ENCODE results near the gene CFAP65.
A peak's percentile ranks its signal among the peaks of the same experiment; 100 is the strongest.

Gene CFAP65

DNA sequence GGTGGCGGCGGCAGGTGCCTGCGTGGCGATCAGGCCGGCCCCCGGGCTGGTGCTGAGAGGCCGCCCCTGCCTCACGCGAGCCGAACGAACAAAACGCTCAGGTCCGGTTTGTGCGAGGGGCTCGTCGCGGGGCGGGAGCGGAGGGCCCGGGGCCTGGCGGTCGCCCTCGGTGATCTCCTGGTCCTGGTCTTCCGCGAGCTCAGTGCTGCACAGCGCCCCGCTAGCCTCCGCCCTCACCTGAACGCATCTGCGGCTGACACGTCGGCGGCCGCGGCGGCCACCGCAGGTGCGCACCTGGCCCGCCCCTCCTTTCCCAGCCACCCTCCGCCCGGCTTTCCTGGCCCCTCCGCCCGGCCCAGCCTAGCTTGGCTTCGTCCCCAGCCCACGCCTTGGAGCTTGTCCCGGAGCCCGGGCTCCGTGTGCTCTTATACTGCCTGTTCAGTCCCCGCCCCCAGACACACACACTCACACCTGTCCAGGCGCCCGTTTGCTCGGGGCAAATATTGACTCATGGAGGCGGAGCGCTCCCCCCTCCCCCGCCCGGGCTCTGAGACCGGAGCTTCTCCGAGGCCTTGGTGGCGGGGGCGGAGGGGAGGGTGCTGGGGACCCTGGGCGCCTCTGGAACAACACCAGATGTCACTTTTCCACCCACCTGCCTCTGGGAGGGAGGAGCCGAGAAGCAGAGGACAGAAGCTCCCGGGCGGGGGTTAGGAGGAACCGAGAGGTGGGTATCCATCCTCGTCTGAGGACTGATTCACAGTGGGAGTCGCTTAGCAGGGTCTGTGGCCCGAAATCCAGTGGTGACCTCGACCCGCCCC lies 39.5 kb downstream of the CFAP65 start:
- TF ChIP-seq, protein P1, sequence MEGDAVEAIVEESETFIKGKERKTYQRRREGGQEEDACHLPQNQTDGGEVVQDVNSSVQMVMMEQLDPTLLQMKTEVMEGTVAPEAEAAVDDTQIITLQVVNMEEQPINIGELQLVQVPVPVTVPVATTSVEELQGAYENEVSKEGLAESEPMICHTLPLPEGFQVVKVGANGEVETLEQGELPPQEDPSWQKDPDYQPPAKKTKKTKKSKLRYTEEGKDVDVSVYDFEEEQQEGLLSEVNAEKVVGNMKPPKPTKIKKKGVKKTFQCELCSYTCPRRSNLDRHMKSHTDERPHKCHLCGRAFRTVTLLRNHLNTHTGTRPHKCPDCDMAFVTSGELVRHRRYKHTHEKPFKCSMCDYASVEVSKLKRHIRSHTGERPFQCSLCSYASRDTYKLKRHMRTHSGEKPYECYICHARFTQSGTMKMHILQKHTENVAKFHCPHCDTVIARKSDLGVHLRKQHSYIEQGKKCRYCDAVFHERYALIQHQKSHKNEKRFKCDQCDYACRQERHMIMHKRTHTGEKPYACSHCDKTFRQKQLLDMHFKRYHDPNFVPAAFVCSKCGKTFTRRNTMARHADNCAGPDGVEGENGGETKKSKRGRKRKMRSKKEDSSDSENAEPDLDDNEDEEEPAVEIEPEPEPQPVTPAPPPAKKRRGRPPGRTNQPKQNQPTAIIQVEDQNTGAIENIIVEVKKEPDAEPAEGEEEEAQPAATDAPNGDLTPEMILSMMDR (IDR thresholded peaks at IDR 0.05; ENCODE audit: insufficient read depth, low read depth, low read length, missing control alignments) = no peak
- peak overlapping the region; percentile 14 for H3K4me3 ChIP-seq (ENCODE audit: low read length)
- DNase-seq (ENCODE audit: low read depth) = peak; percentile 83

DNA sequence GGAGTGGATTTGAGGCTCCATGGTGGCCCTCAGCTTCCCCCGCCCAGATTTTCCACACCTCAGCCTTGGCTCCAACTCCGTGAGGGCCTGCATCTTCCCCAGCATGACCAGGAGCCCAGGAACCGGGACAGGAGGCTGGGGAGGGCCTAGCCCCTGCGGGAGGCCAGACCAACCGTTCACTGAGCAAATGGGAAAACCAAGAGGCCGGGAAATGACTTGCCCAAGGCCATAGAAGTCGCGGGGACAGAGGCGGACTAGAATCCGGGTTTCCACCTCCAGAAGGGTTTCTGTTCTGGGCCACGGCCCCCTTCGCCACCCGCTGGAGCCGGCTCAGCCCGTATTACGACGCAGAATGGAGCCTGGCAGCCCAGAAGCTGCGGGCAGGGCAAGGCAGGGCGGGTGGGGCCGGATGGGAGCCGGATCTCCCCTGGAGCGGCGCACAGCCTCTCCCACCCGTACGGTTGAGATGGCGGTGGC lies 40.2 kb downstream of the CFAP65 start:
- TF ChIP-seq, protein P1 (IDR thresholded peaks at IDR 0.05; ENCODE audit: insufficient read depth, low read depth, low read length, missing control alignments) = no peak
- DNase-seq (ENCODE audit: low read depth) = no peak
- no peak overlapping the region for H3K4me3 ChIP-seq (ENCODE audit: low read length)

DNA sequence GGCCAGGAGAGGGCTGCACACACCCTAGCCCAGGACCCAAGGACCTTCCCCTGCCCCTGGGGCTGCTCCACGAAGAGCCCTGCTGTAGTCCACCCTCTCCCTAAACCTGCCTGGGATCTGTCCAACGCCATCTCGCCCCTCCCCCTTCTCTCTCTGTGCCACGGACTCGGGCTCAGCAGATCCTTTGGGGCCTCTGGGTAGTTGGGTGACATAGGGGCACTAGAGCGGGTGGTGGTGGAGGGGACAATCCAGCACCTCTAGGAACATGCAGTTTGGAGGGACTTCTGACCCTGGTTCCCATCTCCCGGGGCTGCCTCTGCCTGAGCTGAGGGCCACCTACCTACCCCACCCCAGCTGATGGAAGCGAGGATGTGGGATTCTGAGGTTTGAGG lies 40.8 kb downstream of the CFAP65 start:
- TF ChIP-seq, protein P1 (IDR thresholded peaks at IDR 0.05; ENCODE audit: insufficient read depth, low read depth, low read length, missing control alignments) = no peak
- no peak for DNase-seq (ENCODE audit: low read depth)
- no peak overlapping the region for H3K4me3 ChIP-seq (ENCODE audit: low read length)

DNA sequence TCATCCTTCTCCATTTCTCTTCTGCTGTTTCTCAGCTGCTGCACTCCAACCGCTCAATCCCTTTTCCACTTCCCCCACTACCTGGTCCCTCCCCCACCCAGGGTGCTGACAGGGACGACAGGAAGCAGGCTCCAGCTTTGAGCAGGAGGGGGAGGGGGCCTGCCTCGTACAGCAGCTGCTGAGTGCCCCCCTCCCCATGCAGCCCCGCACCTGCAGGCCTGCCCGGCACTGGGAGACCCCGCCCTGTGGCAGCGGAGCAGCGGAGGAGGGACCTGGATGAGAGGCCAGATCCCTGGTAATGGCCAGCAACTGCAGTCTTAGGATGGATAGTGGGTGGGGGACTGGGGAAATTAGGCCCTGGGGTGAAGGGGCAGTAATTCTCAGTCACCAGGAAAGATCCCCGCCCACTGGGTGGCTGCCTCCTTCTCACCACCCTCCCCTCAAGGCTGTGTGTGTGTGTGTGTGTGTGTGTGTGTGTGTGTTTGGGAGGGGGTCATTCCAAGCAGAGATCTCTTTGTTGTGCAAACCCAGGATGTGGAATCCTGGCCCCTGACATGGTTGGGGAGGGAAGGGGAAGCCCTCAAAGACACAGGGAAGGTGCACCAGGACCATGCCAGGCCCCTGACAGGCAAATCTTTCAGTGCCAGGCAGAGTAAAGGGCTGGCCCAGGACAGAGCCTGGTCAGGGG lies 41.3 kb downstream of the CFAP65 start:
- TF ChIP-seq, protein P1 (IDR thresholded peaks at IDR 0.05; ENCODE audit: insufficient read depth, low read depth, low read length, missing control alignments) = no peak
- H3K4me3 ChIP-seq (ENCODE audit: low read length) = no peak overlapping the region
- DNase-seq (ENCODE audit: low read depth) = no peak

DNA sequence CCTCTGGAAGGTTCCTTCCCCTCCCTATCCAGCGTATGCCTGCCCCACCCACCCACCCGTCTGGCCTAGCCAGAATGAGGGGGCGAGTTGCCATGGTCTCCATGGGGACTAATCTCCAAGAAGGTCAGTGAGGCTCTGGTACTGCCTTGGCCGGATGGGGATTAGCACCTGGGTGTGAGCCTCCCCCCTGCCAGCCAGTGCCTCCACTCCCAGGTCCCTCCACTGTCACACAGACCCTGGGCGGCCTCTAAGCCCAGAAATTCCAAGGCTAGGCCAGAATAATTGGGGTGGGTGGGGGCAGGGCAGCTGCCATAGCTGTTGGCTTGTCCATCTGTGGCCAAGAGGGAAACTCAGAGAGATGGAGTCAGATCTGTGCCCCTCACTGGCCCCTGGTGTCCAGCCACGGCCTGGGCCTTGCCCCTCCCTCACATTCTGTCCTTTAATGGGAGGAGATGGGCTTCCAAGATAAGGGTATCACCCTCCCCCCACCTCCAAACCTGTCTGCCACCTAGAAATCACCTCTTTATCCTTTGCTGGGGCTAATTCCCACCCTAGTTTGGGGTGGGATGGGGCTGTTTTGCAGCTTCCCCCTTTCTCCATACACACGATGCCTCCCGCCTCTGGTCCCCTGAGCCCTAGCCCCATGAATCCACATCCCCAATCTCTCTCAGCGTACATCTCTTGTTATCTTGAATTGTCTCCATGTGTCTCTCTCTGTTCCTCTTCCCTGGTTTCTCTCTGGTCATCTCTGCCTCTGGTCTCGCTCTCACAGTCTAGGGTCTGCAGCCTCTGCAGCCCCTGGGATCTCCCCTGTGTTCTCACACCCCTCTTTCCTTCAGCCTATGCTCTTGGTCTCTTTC lies 42.1 kb downstream of the CFAP65 start:
- DNase-seq (ENCODE audit: low read depth) = no peak
- no peak overlapping the region for H3K4me3 ChIP-seq (ENCODE audit: low read length)
- TF ChIP-seq, protein P1 (IDR thresholded peaks at IDR 0.05; ENCODE audit: insufficient read depth, low read depth, low read length, missing control alignments) = no peak

DNA sequence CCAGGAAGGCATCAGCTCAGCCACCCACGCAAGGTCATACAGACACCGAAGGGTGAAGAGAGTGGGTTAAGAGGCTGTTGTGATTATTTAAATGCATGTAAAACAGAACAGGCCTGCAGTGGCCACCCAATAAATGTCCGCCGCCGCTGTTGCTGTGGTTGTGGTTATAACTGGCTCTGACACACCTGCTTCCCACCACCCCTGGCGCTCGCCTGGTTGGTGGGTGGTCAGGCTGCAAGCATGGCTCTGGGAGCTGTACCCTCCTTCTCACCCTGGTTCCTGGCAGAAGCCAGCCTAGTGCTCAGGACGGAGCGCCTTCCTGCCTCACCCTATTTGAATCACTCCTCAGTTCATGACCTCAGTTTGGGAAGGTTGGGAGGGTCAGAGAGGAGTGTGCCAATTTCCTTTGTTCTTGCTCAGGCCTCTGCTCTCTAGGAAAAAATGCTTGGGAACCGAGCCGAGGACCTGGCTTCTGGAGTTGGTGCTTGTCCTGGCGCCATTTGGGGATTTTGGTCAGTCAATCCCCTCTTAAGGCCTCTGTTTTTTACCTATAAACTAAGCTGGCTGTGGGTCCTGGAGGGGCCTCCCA lies 42.8 kb downstream of the CFAP65 start:
- DNase-seq (ENCODE audit: low read depth) = no peak
- TF ChIP-seq, protein P1 (IDR thresholded peaks at IDR 0.05; ENCODE audit: insufficient read depth, low read depth, low read length, missing control alignments) = no peak
- H3K4me3 ChIP-seq (ENCODE audit: low read length) = no peak overlapping the region
